T-helper 2 cell (primary cell): ENCODE measurements around the gene SPOCK2.
A peak's percentile ranks its signal among the peaks of the same experiment; 100 is the strongest.
"Not testable (repeated sequence)": the region's sequence is repeated elsewhere in the genome, so short reads cannot be mapped to it uniquely, and the experiment has no call there.

Source experiments
- DNase-seq, 5 experiments: peaks; one replicate each; pipeline versions ENCODE4 v3.0.0 to v3.0.0-alpha.2; 2012 to 2022
- total RNA-seq, 2 donors: gene quantifications; one replicate each; lab custom pipeline; 2026; lab: John Stamatoyannopoulos, UW

SPOCK2 gene
- 1,179 to 1,755 reads per million in 2 donors for total RNA-seq

GRCh38 chr10:72087969-72088888 lies at the start of gene SPOCK2:
Gene SPOCK2 (minus strand): TSS chr10:72088551. CDS start chr10:72088328, 223 bp downstream.
- peak; percentile 48 to 88 (median 79) for DNase-seq

- DNase-seq, result no peak
Measured at GRCh38 chr10:72137583-72137982, 49.2 kb upstream of the SPOCK2 start.

GRCh38 chr10:72136225-72136624 lies 47.9 kb upstream of the SPOCK2 start:
- not testable (repeated sequence) for DNase-seq

GRCh38 chr10:72134785-72135767 lies 46.7 kb upstream of the SPOCK2 start:
- no peak for DNase-seq

GRCh38 chr10:72133517-72133916 lies 45.2 kb upstream of the SPOCK2 start:
- no peak for DNase-seq

GRCh38 chr10:72132854-72133253 lies 44.5 kb upstream of the SPOCK2 start:
- no peak for DNase-seq

- no peak for DNase-seq
Measured at GRCh38 chr10:72127571-72127970, 39.2 kb upstream of the SPOCK2 start.

GRCh38 chr10:72126872-72127232 lies 38.5 kb upstream of the SPOCK2 start:
- no peak for DNase-seq

- peak in 1 of 5 experiments; percentile 30 for DNase-seq
Measured at GRCh38 chr10:72126184-72126871, 38.0 kb upstream of the SPOCK2 start.

GRCh38 chr10:72124989-72125388 lies 36.6 kb upstream of the SPOCK2 start:
- no peak for DNase-seq

- DNase-seq, result no peak
Measured at GRCh38 chr10:72124381-72124780, 36.0 kb upstream of the SPOCK2 start.

- DNase-seq, result no peak
Measured at GRCh38 chr10:72123616-72124015, 35.3 kb upstream of the SPOCK2 start.

- peak in 1 of 5 experiments; percentile 44 for DNase-seq
Measured at GRCh38 chr10:72122221-72122620, 33.9 kb upstream of the SPOCK2 start.

GRCh38 chr10:72121389-72121788 lies 33.0 kb upstream of the SPOCK2 start:
- no peak for DNase-seq

GRCh38 chr10:72116372-72116771 lies 28.0 kb upstream of the SPOCK2 start:
- no peak for DNase-seq

GRCh38 chr10:72114706-72115450 lies 26.5 kb upstream of the SPOCK2 start:
- DNase-seq, result no peak

GRCh38 chr10:72110673-72111401 lies 22.5 kb upstream of the SPOCK2 start:
- DNase-seq, result no peak

- DNase-seq, result peak in 1 of 5 experiments; percentile 53
Measured at GRCh38 chr10:72109636-72110157, 21.3 kb upstream of the SPOCK2 start.

GRCh38 chr10:72108830-72109635 lies 20.7 kb upstream of the SPOCK2 start:
- DNase-seq, result peak in 1 of 5 experiments; percentile 30

GRCh38 chr10:72108004-72108370 lies 19.6 kb upstream of the SPOCK2 start:
- DNase-seq, result peak in 1 of 5 experiments; percentile 29
